ENCODE data around the gene SPAG7. TPM values are rescaled to one million over a fixed set of nuclear protein-coding genes. Genes with fewer than 3 reads are reported as not detected.

Gene SPAG7
- total and polyA plus RNA-seq, 12 donors, result 95.5 to 189 (median 136) TPM

GRCh38 chr17:4986403-4986802 is 18.8 kb upstream of the SPAG7 start:
- H3K27me3 ChIP-seq, result no peaks in the 10 kb centered on the region
- WGBS, 2 donors, result 35 to 45% methylated on average over 5 of the region's 5 CpGs
- peaks cover 0 to 42% (median 19%) of the 10 kb centered on the region in 9 donors for H3K36me3 ChIP-seq
- H3K4me1 ChIP-seq, result peaks cover 5 to 46% (median 26%) of the 10 kb centered on the region in 9 donors
- H3K9me3 ChIP-seq, result no peaks in the 10 kb centered on the region
- H3K27ac ChIP-seq, result peak overlapping the region; percentile 83 to 98 (median 95)
- TF ChIP-seq CTCF (IDR thresholded peaks at IDR 0.05), result no peak
- intact Hi-C loops (cut with DNase I), result loop anchor here in 8 of 10 donors (1.0 to 10.0 kb wide), 7 partner anchors 38 to 79 kb away; partner anchors contain the start of genes GP1BA (in 2 of the 8), RNF167 (in 2 of the 8), SLC25A11 (in 2 of the 8) and PFN1 (in 1 of the 8)
- H3K4me3 ChIP-seq, result peak overlapping the region; percentile 61 to 97 (median 89)
- no peak for DNase-seq
- ATAC-seq, result peak in 6 of 8 donors; percentile 4 to 25 (median 18)

GRCh38 chr17:4982305-4982704 is 14.7 kb upstream of the SPAG7 start:
- Histone ChIP-seq H3K4me3 (no peak overlapping the region), H3K9me3 (no peaks in the 10 kb centered on the region), H3K4me1 (peaks cover 0 to 63% (median 13%) of the 10 kb centered on the region in 9 donors), H3K27ac (no peak overlapping the region), H3K36me3 (peaks cover 0 to 83% (median 47%) of the 10 kb centered on the region in 9 donors), H3K27me3 (no peaks in the 10 kb centered on the region)
- ATAC-seq (no peak), DNase-seq (no peak)
- no peak for TF ChIP-seq CTCF (IDR thresholded peaks at IDR 0.05)
- WGBS, 2 donors, result 67 to 84% methylated on average over 5 of the region's 5 CpGs
- intact Hi-C loops (cut with DNase I), result loop anchor here in 6 of 10 donors (5.0 to 10.0 kb wide), 3 partner anchors 48 to 80 kb away; partner anchors contain the start of gene GP1BA (in 2 of the 6)

GRCh38 chr17:4980644-4981216 is 13.1 kb upstream of the SPAG7 start:
- TF ChIP-seq CTCF (IDR thresholded peaks at IDR 0.05), result peak; percentile 61 to 78 (median 74)
- no peaks in the 10 kb centered on the region for H3K27me3 ChIP-seq
- DNase-seq, result no peak
- H3K4me3 ChIP-seq, result no peak overlapping the region
- peaks cover 0 to 97% (median 54%) of the 10 kb centered on the region in 9 donors for H3K36me3 ChIP-seq
- ATAC-seq, result peak; percentile 15 to 65 (median 54)
- H3K4me1 ChIP-seq, result peaks cover 0 to 50% (median 6%) of the 10 kb centered on the region in 9 donors
- intact Hi-C loops (cut with DNase I), result loop anchor here in 9 of 10 donors (1.0 to 10.0 kb wide), 5 partner anchors 46 to 82 kb away; partner anchors contain the start of gene GP1BA (in 2 of the 9)
- H3K27ac ChIP-seq, result peak overlapping the region in 1 of 10 donors; percentile 78
- H3K9me3 ChIP-seq, result no peaks in the 10 kb centered on the region
- WGBS, 2 donors, result 39 to 40% methylated on average over 6 of the region's 6 CpGs

- Histone ChIP-seq H3K4me3 (no peak overlapping the region), H3K27me3 (no peaks in the 10 kb centered on the region), H3K9me3 (no peaks in the 10 kb centered on the region), H3K27ac (peak overlapping the region in 2 of 10 donors; percentile 11 to 78), H3K4me1 (peaks cover 3 to 55% (median 21%) of the 10 kb centered on the region in 9 donors), H3K36me3 (peaks cover 0 to 98% (median 51%) of the 10 kb centered on the region in 9 donors)
- ATAC-seq, result peak in 1 of 8 donors; percentile 38
- intact Hi-C loops (cut with DNase I), result no loop called here
- TF ChIP-seq CTCF (IDR thresholded peaks at IDR 0.05), result no peak
- DNase-seq, result no peak
These were observed 11.1 kb upstream of the SPAG7 start for GRCh38 chr17:4978726-4979125.
